Esophagus (tissue), 2 donors: Measurements from ENCODE around the gene LACC1. TPM values are rescaled to one million over a fixed set of nuclear protein-coding genes. Genes with fewer than 3 reads are reported as not detected.

Source experiments
- H3K27ac ChIP-seq, 2 donors: one replicate each; pipeline ENCODE4 v1.5.1; 2013; ENCODE audit warnings: low read depth in 2 of 2, mild to moderate bottlenecking in 2 of 2, inconsistent platforms in 1 of 2, low read length in 1 of 2, moderate library complexity in 1 of 2
- H3K27me3 ChIP-seq, 2 donors: one replicate each; pipeline ENCODE4 v1.6.1; 2013; ENCODE audit warnings: low read length in 2 of 2, control low read depth in 1 of 2, mild to moderate bottlenecking in 1 of 2; ENCODE audit not compliant: insufficient read depth in 2 of 2, control insufficient read depth in 1 of 2
- H3K36me3 ChIP-seq, 2 donors: one replicate each; pipeline ENCODE4 v1.6.1; 2013; ENCODE audit warnings: low read length in 1 of 2; ENCODE audit not compliant: control insufficient read depth in 2 of 2, insufficient read depth in 2 of 2
- H3K4me1 ChIP-seq, 2 donors: one replicate each; pipeline ENCODE4 v1.6.1; 2013; ENCODE audit warnings: low read length in 1 of 2; ENCODE audit not compliant: control insufficient read depth in 2 of 2, insufficient read depth in 2 of 2
- H3K4me3 ChIP-seq, 2 donors: one replicate each; pipeline ENCODE4 v1.5.1; 2013; ENCODE audit warnings: low read length in 2 of 2, mild to moderate bottlenecking in 2 of 2, low read depth in 1 of 2, moderate library complexity in 1 of 2
- H3K9me3 ChIP-seq, 2 donors: one replicate each; pipeline ENCODE4 v1.6.1; 2013; ENCODE audit warnings: mild to moderate bottlenecking in 2 of 2, low read depth in 1 of 2, low read length in 1 of 2, moderate library complexity in 1 of 2; ENCODE audit not compliant: control insufficient read depth in 2 of 2, insufficient read depth in 1 of 2
- WGBS, 2 donors: extraction: QIAGEN DNeasy Blood & Tissue Kit; methylation state at CpG; one replicate each; pipeline ENCODE4 v1.1.7; 2013; 5-methylcytosine and 5-hydroxymethylcytosine counted together
- polyA plus RNA-seq, 2 donors: library from polyadenylated mRNA; stranded (reverse); fragments of 200-250 nt; gene quantifications; one replicate each; pipeline ENCODE4 v1.2.3, GENCODE V29; 2013
- donor health status: healthy with polysubstance abuse.
- donor health status: Bipolar disorder and iron deficiency.

Gene LACC1
- polyA plus RNA-seq, 2 donors: 4.6 to 5.0 TPM

- Histone ChIP-seq H3K4me3 (no peak overlapping the region), H3K9me3 (no peaks in the 10 kb centered on the region), H3K36me3 (no peaks in the 10 kb centered on the region), H3K4me1 (no peaks in the 10 kb centered on the region), H3K27me3 (no peaks in the 10 kb centered on the region), H3K27ac (no peak overlapping the region)
- WGBS, 2 donors: 95 to 98% methylated on average over 1 of the region's 1 CpG
Observed at GRCh38 chr13:43861863-43862262, 17.8 kb upstream of the LACC1 start.

- Histone ChIP-seq H3K4me3 (no peak overlapping the region), H3K27ac (no peak overlapping the region), H3K4me1 (no peaks in the 10 kb centered on the region), H3K9me3 (no peaks in the 10 kb centered on the region), H3K36me3 (no peaks in the 10 kb centered on the region), H3K27me3 (no peaks in the 10 kb centered on the region)
- 95 to 97% methylated on average over 4 of the region's 4 CpGs for WGBS, 2 donors
Observed at GRCh38 chr13:43864921-43865320, 14.8 kb upstream of the LACC1 start.

- Histone ChIP-seq H3K4me3 (no peak overlapping the region), H3K27me3 (no peaks in the 10 kb centered on the region), H3K9me3 (no peaks in the 10 kb centered on the region), H3K27ac (no peak overlapping the region), H3K36me3 (no peaks in the 10 kb centered on the region), H3K4me1 (no peaks in the 10 kb centered on the region)
- 77 to 78% methylated on average over 4 of the region's 4 CpGs for whole genome bisulfite sequencing, 2 donors
Observed at GRCh38 chr13:43865892-43866291, 13.8 kb upstream of the LACC1 start.

- no peak overlapping the region for H3K27ac ChIP-seq
- no peaks in the 10 kb centered on the region for H3K27me3 ChIP-seq
- H3K36me3 ChIP-seq: no peaks in the 10 kb centered on the region
- no peaks in the 10 kb centered on the region for H3K4me1 ChIP-seq
- H3K4me3 ChIP-seq: no peak overlapping the region
- H3K9me3 ChIP-seq: no peaks in the 10 kb centered on the region
- WGBS, 2 donors: 96% methylated on average over 1 of the region's 1 CpG
Observed at GRCh38 chr13:43872181-43872580, 7.5 kb upstream of the LACC1 start.

- Histone ChIP-seq H3K4me1 (no peaks in the 10 kb centered on the region), H3K27ac (no peak overlapping the region), H3K27me3 (no peaks in the 10 kb centered on the region), H3K36me3 (no peaks in the 10 kb centered on the region), H3K4me3 (no peak overlapping the region), H3K9me3 (no peaks in the 10 kb centered on the region)
- 6 to 18% methylated on average over 2 of the region's 2 CpGs for WGBS, 2 donors
Observed at GRCh38 chr13:43874504-43875092, 5.1 kb upstream of the LACC1 start.

- WGBS, 2 donors: 90 to 91% methylated on average over 2 of the region's 2 CpGs
- no peaks in the 10 kb centered on the region for H3K27me3 ChIP-seq
- no peaks in the 10 kb centered on the region for H3K9me3 ChIP-seq
- no peak overlapping the region for H3K27ac ChIP-seq
- H3K4me1 ChIP-seq: no peaks in the 10 kb centered on the region
- no peaks in the 10 kb centered on the region for H3K36me3 ChIP-seq
- no peak overlapping the region for H3K4me3 ChIP-seq
Observed at GRCh38 chr13:43876366-43876765, 3.3 kb upstream of the LACC1 start.

GRCh38 chr13:43877326-43877725, 2.4 kb upstream of the LACC1 start:
- no peak overlapping the region for H3K27ac ChIP-seq
- H3K27me3 ChIP-seq: no peaks in the 10 kb centered on the region
- no peaks in the 10 kb centered on the region for H3K9me3 ChIP-seq
- H3K4me3 ChIP-seq: no peak overlapping the region
- H3K36me3 ChIP-seq: no peaks in the 10 kb centered on the region
- no peaks in the 10 kb centered on the region for H3K4me1 ChIP-seq

GRCh38 chr13:43877766-43878165, 1.9 kb upstream of the LACC1 start:
- Histone ChIP-seq H3K36me3 (no peaks in the 10 kb centered on the region), H3K4me1 (no peaks in the 10 kb centered on the region), H3K4me3 (no peak overlapping the region), H3K27ac (no peak overlapping the region), H3K27me3 (no peaks in the 10 kb centered on the region), H3K9me3 (no peaks in the 10 kb centered on the region)
- WGBS, 2 donors: 82 to 91% methylated on average over 1 of the region's 1 CpG

- Histone ChIP-seq H3K36me3 (no peaks in the 10 kb centered on the region), H3K4me3 (peak within 1 kb of the TSS; percentile 65 to 98), H3K27ac (peak within 1 kb of the TSS; percentile 94 to 99), H3K4me1 (no peaks in the 10 kb centered on the region), H3K27me3 (no peaks in the 10 kb centered on the region), H3K9me3 (no peaks in the 10 kb centered on the region)
- 1% methylated on average over 69 to 78 of the region's 78 CpGs for WGBS, 2 donors
Observed at GRCh38 chr13:43878892-43879754, 581 bp upstream of the LACC1 start, which contains the start of gene CCDC122. CCDC122 (minus strand) TSS chr13:43879740; CDS start chr13:43869376, 10,364 bp downstream.
